Esophagus squamous epithelium (tissue), 5 donors: ENCODE results near the gene ADAMTS5. TPM values are rescaled to one million over a fixed set of nuclear protein-coding genes. Genes with fewer than 3 reads are reported as not detected.

Experiments used
- DNase-seq: peaks from one replicate; lab custom pipeline; 2025; lab: John Stamatoyannopoulos, UW
- H3K27ac ChIP-seq, 4 donors: fragments of 200-600 bp; sonication (generic); one replicate each; pipeline ENCODE4 v1.5.1; 2016 to 2019; ENCODE audit warnings: mild to moderate bottlenecking in 1 of 4
- H3K27me3 ChIP-seq, 4 donors: fragments of 200-600 bp; sonication (generic); 1 replicate in 3 of 4; 2 replicates in 1 of 4; pipeline versions ENCODE4 v1.5.1 to v1.6.0; 2017 to 2021; ENCODE audit warnings: antibody characterized with exemption in 1 of 4
- H3K36me3 ChIP-seq, 3 donors: fragments of 200-600 bp; sonication (generic); one replicate each; pipeline ENCODE4 v1.5.1; 2016 to 2019
- H3K4me1 ChIP-seq, 3 donors: fragments of 200-600 bp; sonication (generic); one replicate each; pipeline ENCODE4 v1.5.1; 2017 to 2019
- H3K4me3 ChIP-seq, 4 donors: fragments of 200-600 bp; sonication (generic); 1 replicate in 3 of 4; 2 replicates in 1 of 4; pipeline ENCODE4 v1.5.1; 2016 to 2019; ENCODE audit warnings: mild to moderate bottlenecking in 2 of 4, moderate library complexity in 1 of 4
- H3K9me3 ChIP-seq, 3 donors: fragments of 200-600 bp; sonication (generic); one replicate each; pipeline ENCODE4 v1.5.1; 2016 to 2019
- CTCF ChIP-seq, 6 experiments: fragments of 450-650 bp in 4 of 6; fragments of 200-600 bp in 2 of 6; sonication (generic) in 2 of 6; IDR thresholded peaks; one replicate each; pipeline ENCODE4 v1.5.1; 2016 to 2019; ENCODE audit warnings: antibody characterized with exemption in 6 of 6, mild to moderate bottlenecking in 4 of 6, moderate library complexity in 4 of 6
- POLR2A ChIP-seq, 4 donors: fragments of 450-650 bp; IDR thresholded peaks; one replicate each; pipeline ENCODE4 v1.6.1; 2017; ENCODE audit warnings: antibody characterized with exemption in 4 of 4, mild to moderate bottlenecking in 4 of 4, moderate library complexity in 3 of 4
- whole genome bisulfite sequencing, 2 donors: methylation state at CpG; one replicate each; pipeline ENCODE4 v1.1.5; 2018; 5-methylcytosine and 5-hydroxymethylcytosine counted together
- intact Hi-C: fragments of 100-400 bp; cut with DNase I; formaldehyde crosslinking; loops from one replicate; pipeline ENCODE4 v1.15.0; 2022
- total RNA-seq, 4 donors: library from RNA; depleted of rRNA; stranded (reverse); fragments of >200 nt; gene quantifications; one replicate each; pipeline ENCODE4 v1.1.0, GENCODE V29; 2016
- donor health status: DM: yes; HTN: yes; CAD: no.

ADAMTS5 gene
- total RNA-seq, 4 donors from 2014 or later = 1.1 to 24.8 (median 9.1) TPM

GRCh38 chr21:26965040-26965906 is 1.6 kb downstream of the ADAMTS5 start:
- no peak for TF ChIP-seq POLR2A (IDR thresholded peaks at IDR 0.05)
- peak in 1 of 6 experiments; percentile 20 for TF ChIP-seq CTCF (IDR thresholded peaks at IDR 0.05)
- Histone ChIP-seq H3K4me3 (peak overlapping the region; percentile 28 to 68 (median 53)), H3K4me1 (peaks cover 2 to 44% (median 9%) of the 10 kb centered on the region in 3 donors), H3K9me3 (no peaks in the 10 kb centered on the region), H3K36me3 (no peaks in the 10 kb centered on the region), H3K27ac (peak overlapping the region; percentile 47 to 88 (median 82)), H3K27me3 (peaks cover 0 to 71% (median 5%) of the 10 kb centered on the region in 4 donors)
- 29 to 62% methylated on average over 8 to 33 of the region's 58 CpGs for WGBS, 2 donors
- intact Hi-C loops = no loop called here
- DNase-seq = no peak

GRCh38 chr21:26964170-26964778 is 2.6 kb downstream of the ADAMTS5 start:
- H3K27ac ChIP-seq = peak overlapping the region; percentile 47 to 88 (median 82)
- TF ChIP-seq POLR2A (IDR thresholded peaks at IDR 0.05) (peak in 2 of 4 donors; percentile 36 to 56), CTCF (IDR thresholded peaks at IDR 0.05) (no peak)
- no peaks in the 10 kb centered on the region for H3K9me3 ChIP-seq
- peak overlapping the region in 3 of 4 donors; percentile 49 to 68 (median 57) for H3K4me3 ChIP-seq
- peaks cover 0 to 63% (median 5%) of the 10 kb centered on the region in 4 donors for H3K27me3 ChIP-seq
- no peak for DNase-seq
- intact Hi-C loops = no loop called here
- peaks cover 2 to 44% (median 9%) of the 10 kb centered on the region in 3 donors for H3K4me1 ChIP-seq
- no peaks in the 10 kb centered on the region for H3K36me3 ChIP-seq
- 65 to 82% methylated on average over 10 to 14 of the region's 14 CpGs for WGBS, 2 donors

GRCh38 chr21:26962621-26963181 is 4.2 kb downstream of the ADAMTS5 start:
- Histone ChIP-seq H3K4me3 (peak overlapping the region in 3 of 4 donors; percentile 49 to 57 (median 49)), H3K27me3 (peaks cover 0 to 49% (median 3%) of the 10 kb centered on the region in 4 donors), H3K4me1 (peaks cover 2 to 42% (median 9%) of the 10 kb centered on the region in 3 donors), H3K27ac (peak overlapping the region in 3 of 4 donors; percentile 14 to 84 (median 35)), H3K36me3 (no peaks in the 10 kb centered on the region), H3K9me3 (no peaks in the 10 kb centered on the region)
- intact Hi-C loops = no loop called here
- DNase-seq = no peak
- TF ChIP-seq POLR2A (IDR thresholded peaks at IDR 0.05) (no peak), CTCF (IDR thresholded peaks at IDR 0.05) (no peak)
- 45 to 75% methylated on average over 3 of the region's 3 CpGs for WGBS, 2 donors

- H3K27me3 ChIP-seq = peaks cover 0 to 39% (median 3%) of the 10 kb centered on the region in 4 donors
- peak overlapping the region in 2 of 4 donors; percentile 49 to 57 for H3K4me3 ChIP-seq
- peaks cover 0 to 32% (median 5%) of the 10 kb centered on the region in 3 donors for H3K4me1 ChIP-seq
- DNase-seq = no peak
- no peak for TF ChIP-seq POLR2A (IDR thresholded peaks at IDR 0.05)
- peak in 1 of 6 experiments; percentile 4 for TF ChIP-seq CTCF (IDR thresholded peaks at IDR 0.05)
- intact Hi-C loops = no loop called here
- H3K27ac ChIP-seq = peak overlapping the region in 1 of 4 donors; percentile 84
- no peaks in the 10 kb centered on the region for H3K9me3 ChIP-seq
- 33 to 52% methylated on average over 4 of the region's 4 CpGs for WGBS, 2 donors
- H3K36me3 ChIP-seq = no peaks in the 10 kb centered on the region
Observed at GRCh38 chr21:26961698-26962097, 5.2 kb downstream of the ADAMTS5 start.
